Esophagus squamous epithelium (tissue), 4 donors: Measurements from ENCODE around the gene BBS12.

Source experiments
- CTCF ChIP-seq, 6 experiments: fragments of 450-650 bp in 4 of 6; fragments of 200-600 bp in 2 of 6; sonication (generic) in 2 of 6; IDR thresholded peaks; one replicate each; pipeline ENCODE4 v1.5.1; 2016 to 2019; ENCODE audit warnings: antibody characterized with exemption in 6 of 6, mild to moderate bottlenecking in 4 of 6, moderate library complexity in 4 of 6
- POLR2A ChIP-seq, 4 donors: fragments of 450-650 bp; IDR thresholded peaks; one replicate each; pipeline ENCODE4 v1.6.1; 2017; ENCODE audit warnings: antibody characterized with exemption in 4 of 4, mild to moderate bottlenecking in 4 of 4, moderate library complexity in 3 of 4

- TF ChIP-seq CTCF (IDR thresholded peaks at IDR 0.05) (no peak), POLR2A (IDR thresholded peaks at IDR 0.05) (no peak)
These were observed 28.6 kb upstream of the BBS12 start for GRCh38 chr4:122703868-122704267.
